HCT116 (cell line): ENCODE measurements around the gene ZNF445.
"Not testable (repeated sequence)": the region's sequence is repeated elsewhere in the genome, so short reads cannot be mapped to it uniquely, and the experiment has no call there.

ENCODE experiments used
- FOSL1 ChIP-seq: IDR thresholded peaks from 2 replicates; pipeline ENCODE4 v1.6.1; 2012; ENCODE audit warnings: low read depth
- POLR2A ChIP-seq: IDR thresholded peaks from 2 replicates; pipeline ENCODE4 v1.7.0; 2011; ENCODE audit warnings: borderline replicate concordance; ENCODE audit not compliant: insufficient read depth, insufficient read length; ENCODE audit errors: extremely low read depth
- TF ChIP-seq, protein P1 (sequence below), 3 experiments: fragments of 200-600 bp in 1 of 3; sonication (generic) in 1 of 3; IDR thresholded peaks in 2 of 3; conservative IDR thresholded peaks in 1 of 3; 2 replicates each; pipeline ENCODE4 v1.5.1; 2012 to 2017; ENCODE audit warnings: low read depth in 2 of 3, low read length in 2 of 3, antibody characterized with exemption in 1 of 3, borderline replicate concordance in 1 of 3, control low read depth in 1 of 3, mild to moderate bottlenecking in 1 of 3, mixed read lengths in 1 of 3, mixed run types in 1 of 3, moderate library complexity in 1 of 3; ENCODE audit not compliant: insufficient read depth in 1 of 3

- TF ChIP-seq POLR2A, FOSL1: not testable (repeated sequence)
- TF ChIP-seq, protein P1, sequence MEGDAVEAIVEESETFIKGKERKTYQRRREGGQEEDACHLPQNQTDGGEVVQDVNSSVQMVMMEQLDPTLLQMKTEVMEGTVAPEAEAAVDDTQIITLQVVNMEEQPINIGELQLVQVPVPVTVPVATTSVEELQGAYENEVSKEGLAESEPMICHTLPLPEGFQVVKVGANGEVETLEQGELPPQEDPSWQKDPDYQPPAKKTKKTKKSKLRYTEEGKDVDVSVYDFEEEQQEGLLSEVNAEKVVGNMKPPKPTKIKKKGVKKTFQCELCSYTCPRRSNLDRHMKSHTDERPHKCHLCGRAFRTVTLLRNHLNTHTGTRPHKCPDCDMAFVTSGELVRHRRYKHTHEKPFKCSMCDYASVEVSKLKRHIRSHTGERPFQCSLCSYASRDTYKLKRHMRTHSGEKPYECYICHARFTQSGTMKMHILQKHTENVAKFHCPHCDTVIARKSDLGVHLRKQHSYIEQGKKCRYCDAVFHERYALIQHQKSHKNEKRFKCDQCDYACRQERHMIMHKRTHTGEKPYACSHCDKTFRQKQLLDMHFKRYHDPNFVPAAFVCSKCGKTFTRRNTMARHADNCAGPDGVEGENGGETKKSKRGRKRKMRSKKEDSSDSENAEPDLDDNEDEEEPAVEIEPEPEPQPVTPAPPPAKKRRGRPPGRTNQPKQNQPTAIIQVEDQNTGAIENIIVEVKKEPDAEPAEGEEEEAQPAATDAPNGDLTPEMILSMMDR (IDR thresholded peaks at IDR 0.05 in 2 of 3, conservative IDR thresholded peaks at IDR 0.05 in 1 of 3; ENCODE audit: borderline replicate concordance in 1 of 3, insufficient read depth in 1 of 3, low read depth in 2 of 3, low read length in 2 of 3): not testable (repeated sequence)
Measured at GRCh38 chr3:44418118-44418517, 59.4 kb downstream of the ZNF445 start.
